Thyroid gland (tissue), 4 donors: ENCODE results near the gene TYRO3. TPM values are rescaled to one million over a fixed set of nuclear protein-coding genes. Genes with fewer than 3 reads are reported as not detected.

Experiments
- DNase-seq, 2 donors: peaks; one replicate each; pipeline ENCODE4 v3.0.0-alpha.2; 2019
- H3K27ac ChIP-seq, 3 donors: fragments of 200-600 bp; sonication (generic); 1 replicate in 2 of 3; 2 replicates in 1 of 3; pipeline ENCODE4 v1.5.1; 2016 to 2019; ENCODE audit warnings: mild to moderate bottlenecking in 1 of 3, moderate library complexity in 1 of 3
- H3K27me3 ChIP-seq: fragments of 200-600 bp; sonication (generic); one replicate; pipeline ENCODE4 v1.5.1; 2019
- H3K36me3 ChIP-seq, 2 donors: fragments of 200-600 bp; sonication (generic); one replicate each; pipeline ENCODE4 v1.5.1; 2016 to 2019
- H3K4me1 ChIP-seq, 2 donors: fragments of 200-600 bp; sonication (generic); one replicate each; pipeline ENCODE4 v1.5.1; 2017 to 2019
- H3K4me3 ChIP-seq, 3 donors: fragments of 200-600 bp; sonication (generic); replicated peaks in 1 of 3; 1 replicate in 2 of 3; 2 replicates in 1 of 3; pipeline ENCODE4 v1.5.1; 2016; ENCODE audit warnings: mild to moderate bottlenecking in 1 of 3
- H3K9me3 ChIP-seq: fragments of 200-600 bp; sonication (generic); one replicate; pipeline ENCODE4 v1.5.1; 2017
- CTCF ChIP-seq, 6 experiments: fragments of 200-600 bp in 3 of 6; fragments of 450-650 bp in 3 of 6; sonication (generic) in 3 of 6; IDR thresholded peaks; one replicate each; pipeline ENCODE4 v1.5.1; 2016 to 2019; ENCODE audit warnings: antibody characterized with exemption in 6 of 6, mild to moderate bottlenecking in 2 of 6, inconsistent platforms in 1 of 6, moderate library complexity in 1 of 6
- POLR2A ChIP-seq, 2 donors: fragments of 450-650 bp; IDR thresholded peaks; one replicate each; pipeline ENCODE4 v1.6.1; 2017; ENCODE audit warnings: antibody characterized with exemption in 2 of 2, mild to moderate bottlenecking in 2 of 2, moderate library complexity in 1 of 2
- WGBS, 2 donors: methylation state at CpG; one replicate each; pipeline ENCODE4 v1.1.5; 2017; 5-methylcytosine and 5-hydroxymethylcytosine counted together
- intact Hi-C: fragments of 100-400 bp; cut with DNase I; formaldehyde crosslinking; loops from one replicate; pipeline ENCODE4 v1.15.1; 2023
- total RNA-seq, 4 donors: library from RNA; depleted of rRNA; stranded (reverse); fragments of >200 nt; gene quantifications; one replicate each; pipeline ENCODE4 v1.2.3, GENCODE V29; 2016

Gene TYRO3
- total RNA-seq, 4 donors from 2014 or later = 1.6 to 4.4 (median 3.4) TPM

- Histone ChIP-seq H3K4me3 (peak overlapping the region in 2 of 3 donors; percentile 27 to 39), H3K36me3 (no peaks in the 10 kb centered on the region), H3K9me3 (no peaks in the 10 kb centered on the region), H3K27ac (no peak overlapping the region), H3K4me1 (peaks cover 12 to 20% of the 10 kb centered on the region in 2 donors), H3K27me3 (no peaks in the 10 kb centered on the region)
- WGBS, 2 donors = 0 to 4% methylated on average over 1 to 5 of the region's 60 CpGs
- intact Hi-C loops = no loop called here
- DNase-seq = no peak
- TF ChIP-seq CTCF (IDR thresholded peaks at IDR 0.05) = no peak
- TF ChIP-seq POLR2A (IDR thresholded peaks at IDR 0.05) = no peak
Measured at GRCh38 chr15:41559239-41559782, 299 bp downstream of the TYRO3 start.

- peak in 1 of 2 donors; percentile 20 for DNase-seq
- peaks cover 12 to 20% of the 10 kb centered on the region in 2 donors for H3K4me1 ChIP-seq
- H3K36me3 ChIP-seq = no peaks in the 10 kb centered on the region
- no peak for TF ChIP-seq POLR2A (IDR thresholded peaks at IDR 0.05)
- no peak for TF ChIP-seq CTCF (IDR thresholded peaks at IDR 0.05)
- no peak overlapping the region for H3K27ac ChIP-seq
- no peaks in the 10 kb centered on the region for H3K9me3 ChIP-seq
- H3K4me3 ChIP-seq = no peak overlapping the region
- H3K27me3 ChIP-seq = no peaks in the 10 kb centered on the region
- whole genome bisulfite sequencing, 2 donors = 27 to 50% methylated on average over 2 of the region's 2 CpGs
- intact Hi-C loops = loop anchor here (10.0 kb wide), 1 partner anchor 254 kb away; no protein-coding TSS in a partner anchor
Measured at GRCh38 chr15:41560572-41560874, 1.5 kb downstream of the TYRO3 start.

- H3K4me1 ChIP-seq = peaks cover 12 to 20% of the 10 kb centered on the region in 2 donors
- DNase-seq = no peak
Measured at GRCh38 chr15:41561104-41561776, 2.2 kb downstream of the TYRO3 start.

GRCh38 chr15:41561777-41562145 is 2.7 kb downstream of the TYRO3 start:
- intact Hi-C loops = loop anchor here (10.0 kb wide), 1 partner anchor 253 kb away; no protein-coding TSS in a partner anchor
- TF ChIP-seq CTCF (IDR thresholded peaks at IDR 0.05) (no peak), POLR2A (IDR thresholded peaks at IDR 0.05) (no peak)
- H3K27ac ChIP-seq = no peak overlapping the region
- DNase-seq = peak; percentile 16 to 30
- H3K4me1 ChIP-seq = peaks cover 12 to 20% of the 10 kb centered on the region in 2 donors
- H3K27me3 ChIP-seq = no peaks in the 10 kb centered on the region
- no peaks in the 10 kb centered on the region for H3K9me3 ChIP-seq
- no peaks in the 10 kb centered on the region for H3K36me3 ChIP-seq
- H3K4me3 ChIP-seq = no peak overlapping the region
- WGBS, 2 donors = 73 to 86% methylated on average over 3 of the region's 3 CpGs

More at GRCh38 chr15:41561104-41561776, 2.2 kb downstream of the TYRO3 start:
- WGBS, 2 donors = 89 to 97% methylated on average over 13 to 15 of the region's 16 CpGs
- Histone ChIP-seq H3K36me3 (no peaks in the 10 kb centered on the region), H3K27me3 (no peaks in the 10 kb centered on the region), H3K4me3 (no peak overlapping the region), H3K27ac (no peak overlapping the region), H3K9me3 (no peaks in the 10 kb centered on the region)
- intact Hi-C loops = loop anchor here (10.0 kb wide), 1 partner anchor 254 kb away; no protein-coding TSS in a partner anchor
- TF ChIP-seq CTCF (IDR thresholded peaks at IDR 0.05) (no peak), POLR2A (IDR thresholded peaks at IDR 0.05) (no peak)

DNA sequence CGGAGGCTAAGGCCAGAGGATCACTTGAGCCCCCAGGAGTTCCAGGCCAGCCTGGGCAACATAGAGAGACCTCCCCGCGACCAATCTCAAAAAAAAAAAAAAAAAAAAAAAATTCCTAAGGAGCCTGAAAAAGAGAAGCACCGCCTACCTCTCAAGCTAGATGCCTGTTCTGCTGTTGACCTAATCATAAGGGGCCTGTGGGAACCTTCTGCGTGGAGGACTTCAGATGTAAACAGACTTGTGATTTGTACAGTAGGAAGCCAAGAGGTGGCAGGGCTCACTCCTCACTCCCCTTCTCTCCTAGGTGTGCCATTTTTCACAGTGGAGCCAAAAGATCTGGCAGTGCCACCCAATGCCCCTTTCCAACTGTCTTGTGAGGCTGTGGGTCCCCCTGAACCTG is 3.2 kb downstream of the TYRO3 start:
- DNase-seq = peak in 1 of 2 donors; percentile 10
- Histone ChIP-seq H3K27ac (no peak overlapping the region), H3K27me3 (no peaks in the 10 kb centered on the region), H3K36me3 (no peaks in the 10 kb centered on the region), H3K4me3 (no peak overlapping the region), H3K9me3 (no peaks in the 10 kb centered on the region), H3K4me1 (peaks cover 12 to 20% of the 10 kb centered on the region in 2 donors)
- intact Hi-C loops = loop anchor here (10.0 kb wide), 1 partner anchor 253 kb away; no protein-coding TSS in a partner anchor
- TF ChIP-seq POLR2A (IDR thresholded peaks at IDR 0.05) = no peak
- TF ChIP-seq CTCF (IDR thresholded peaks at IDR 0.05) = no peak
- 42 to 48% methylated on average over 5 of the region's 5 CpGs for WGBS, 2 donors
